CD8-positive, alpha-beta memory T cell (primary cell): Measurements from ENCODE around the gene SLC25A45. TPM values are rescaled to one million over a fixed set of nuclear protein-coding genes. Genes with fewer than 3 reads are reported as not detected.

Experiments used
- CTCF ChIA-PET: fragments of 350-600 bp; sonication (Branson Sonifier 250); formaldehyde crosslinking; loops from one replicate; lab custom pipeline; 2021; ENCODE audit warnings: antibody characterized with exemption; lab: Charles Lee
- POLR2A ChIA-PET: fragments of 350-600 bp; sonication (Branson Sonifier 250); formaldehyde crosslinking; loops from one replicate; lab custom pipeline; 2021; ENCODE audit warnings: antibody characterized with exemption; lab: Charles Lee
- DNase-seq, 5 donors: peaks; one replicate each; pipeline versions ENCODE4 v3.0.0 to v3.0.0-alpha.2; 2020 to 2022; ENCODE audit warnings: mixed read lengths in 1 of 5
- H3K27ac ChIP-seq: one replicate; pipeline ENCODE4 v1.7.0; 2013; ENCODE audit warnings: low read depth, mild to moderate bottlenecking, low read length, moderate library complexity
- H3K27me3 ChIP-seq: 2 replicates; pipeline ENCODE4 v1.7.0; 2013; ENCODE audit warnings: low read length, mild to moderate bottlenecking; ENCODE audit not compliant: insufficient read depth, poor library complexity, severe bottlenecking
- H3K36me3 ChIP-seq: 2 replicates; pipeline ENCODE4 v1.7.0; 2013; ENCODE audit warnings: mild to moderate bottlenecking, low read length, moderate library complexity; ENCODE audit not compliant: insufficient read depth
- H3K4me1 ChIP-seq: 2 replicates; pipeline ENCODE4 v1.7.0; 2013; ENCODE audit warnings: mild to moderate bottlenecking, low read length, moderate library complexity; ENCODE audit not compliant: insufficient read depth
- H3K4me3 ChIP-seq: 2 replicates; pipeline ENCODE4 v1.7.0; 2013; ENCODE audit warnings: mild to moderate bottlenecking, low read length
- H3K9me3 ChIP-seq: 2 replicates; pipeline ENCODE4 v1.7.0; 2013; ENCODE audit warnings: mild to moderate bottlenecking, low read length
- H3K27ac Mint-ChIP-seq, 8 donors: one replicate each; pipeline ENCODE4 v1.8.0; 2020 to 2021; ENCODE audit warnings: mixed read lengths in 8 of 8, mild to moderate bottlenecking in 6 of 8, inconsistent platforms in 3 of 8, moderate library complexity in 3 of 8
- H3K27me3 Mint-ChIP-seq, 2 donors: one replicate each; pipeline ENCODE4 v1.8.0; 2020 to 2021; ENCODE audit warnings: mixed read lengths in 2 of 2, mild to moderate bottlenecking in 1 of 2, moderate library complexity in 1 of 2
- H3K36me3 Mint-ChIP-seq, 3 donors: one replicate each; pipeline ENCODE4 v1.8.0; 2020 to 2021; ENCODE audit warnings: mixed read lengths in 3 of 3, inconsistent platforms in 1 of 3, mild to moderate bottlenecking in 1 of 3
- H3K4me1 Mint-ChIP-seq, 3 donors: one replicate each; pipeline ENCODE4 v1.8.0; 2020 to 2021; ENCODE audit warnings: mixed read lengths in 3 of 3, inconsistent platforms in 1 of 3, mild to moderate bottlenecking in 1 of 3
- H3K4me3 Mint-ChIP-seq, 7 donors: one replicate each; pipeline ENCODE4 v1.8.0; 2020 to 2021; ENCODE audit warnings: mixed read lengths in 7 of 7, mild to moderate bottlenecking in 6 of 7, moderate library complexity in 4 of 7, inconsistent platforms in 2 of 7
- H3K9me3 Mint-ChIP-seq, 5 donors: one replicate each; pipeline ENCODE4 v1.8.0; 2020 to 2022; ENCODE audit warnings: mixed read lengths in 5 of 5, mild to moderate bottlenecking in 3 of 5, moderate library complexity in 2 of 5, inconsistent platforms in 1 of 5
- polyA plus RNA-seq: library from polyadenylated mRNA; unstranded; fragments of 300-500 nt; fragmentation: Illumina TruSeq; gene quantifications from one replicate; pipeline ENCODE4 v1.2.3, GENCODE V29; 2021
- total RNA-seq, 2 experiments: library from RNA; stranded (reverse); gene quantifications; one replicate each; pipeline ENCODE4 v1.2.3, GENCODE V29; 2021

Gene SLC25A45
- total and polyA plus RNA-seq, 3 experiments from 2014 or later, result 13.3 to 14.6 (median 13.8) TPM

DNA sequence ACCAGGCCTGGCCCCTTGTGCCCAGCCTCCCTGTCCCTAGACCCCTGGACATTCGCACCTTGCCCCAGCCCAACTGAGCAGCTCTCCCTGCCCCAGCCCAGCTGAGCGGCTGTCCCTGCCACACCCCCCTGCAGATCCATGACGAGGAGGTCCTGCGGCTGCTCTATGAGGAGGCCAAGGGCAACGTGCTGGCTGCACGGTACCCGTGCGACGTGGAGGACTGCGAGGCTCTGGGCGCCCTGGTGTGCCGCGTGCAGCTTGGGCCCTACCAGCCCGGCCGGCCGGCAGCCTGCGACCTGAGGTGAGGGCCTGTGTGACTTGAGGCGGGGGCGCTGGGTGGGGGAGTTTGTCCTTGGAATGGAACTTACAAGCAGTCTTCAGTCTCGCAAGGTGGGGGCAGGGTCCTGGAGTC lies 11.7 kb upstream of the SLC25A45 start:
- ChIA-PET POLR2A (no interaction called here), CTCF (interaction anchor here (1.2 kb wide), 1 partner anchor 27 kb away, joined by 3 read pairs; no protein-coding TSS in a partner anchor)
- no peaks in the 10 kb centered on the region for H3K9me3 Mint-ChIP-seq

GRCh38 chr11:65393513-65394079 lies 11.2 kb upstream of the SLC25A45 start:
- Mint-ChIP-seq H3K4me3 (no peak overlapping the region), H3K27me3 (peaks cover 0 to 2% of the 10 kb centered on the region in 2 donors), H3K9me3 (no peaks in the 10 kb centered on the region), H3K27ac (peak overlapping the region in 1 of 8 donors; percentile 64), H3K36me3 (peaks cover 4 to 80% (median 4%) of the 10 kb centered on the region in 3 donors), H3K4me1 (peaks cover 13 to 42% (median 20%) of the 10 kb centered on the region in 3 donors)
- CTCF ChIA-PET, result interaction anchor here (1.2 kb wide), 1 partner anchor 27 kb away, joined by 3 read pairs; no protein-coding TSS in a partner anchor
- Histone ChIP-seq H3K36me3 (peaks cover 4% of the 10 kb centered on the region), H3K4me3 (no peak overlapping the region), H3K4me1 (peaks cover 25% of the 10 kb centered on the region), H3K9me3 (no peaks in the 10 kb centered on the region), H3K27me3 (no peaks in the 10 kb centered on the region), H3K27ac (no peak overlapping the region)
- POLR2A ChIA-PET, result no interaction called here
- no peak for DNase-seq

More for the DNA sequence above, 11.7 kb upstream of the SLC25A45 start:
- Mint-ChIP-seq H3K4me3 (no peak overlapping the region), H3K4me1 (peaks cover 8 to 36% (median 15%) of the 10 kb centered on the region in 3 donors), H3K27me3 (peaks cover 0 to 2% of the 10 kb centered on the region in 2 donors), H3K36me3 (peaks cover 4 to 78% (median 4%) of the 10 kb centered on the region in 3 donors), H3K27ac (no peak overlapping the region)
- H3K27ac ChIP-seq, result no peak overlapping the region
- no peaks in the 10 kb centered on the region for H3K27me3 ChIP-seq
- H3K9me3 ChIP-seq, result no peaks in the 10 kb centered on the region
- DNase-seq, result no peak
- H3K36me3 ChIP-seq, result peaks cover 4% of the 10 kb centered on the region
- H3K4me1 ChIP-seq, result peaks cover 20% of the 10 kb centered on the region
- no peak overlapping the region for H3K4me3 ChIP-seq

DNA sequence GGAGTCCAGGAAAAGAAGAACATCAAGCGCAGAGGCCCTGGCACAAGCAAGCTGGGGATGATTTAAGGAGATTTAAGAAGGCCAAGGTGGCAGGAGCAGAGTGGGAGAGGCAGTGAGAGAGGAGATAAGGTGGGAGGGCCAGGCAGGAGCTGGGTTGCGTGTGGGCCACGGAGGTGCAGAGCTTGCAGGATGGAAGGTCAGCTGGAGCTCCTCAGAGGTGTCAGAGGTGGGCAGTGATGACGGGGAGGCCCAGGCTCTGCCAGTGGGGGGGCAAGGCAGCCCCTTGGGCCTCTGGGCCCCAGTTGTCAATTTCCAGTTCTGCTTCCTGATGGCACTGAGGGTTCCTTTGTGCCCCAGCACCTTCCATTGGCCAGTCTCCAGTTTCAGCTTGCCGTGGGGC lies 10.5 kb upstream of the SLC25A45 start:
- Mint-ChIP-seq H3K9me3 (no peaks in the 10 kb centered on the region), H3K36me3 (peaks cover 4 to 79% (median 4%) of the 10 kb centered on the region in 3 donors), H3K4me1 (peaks cover 20 to 49% (median 27%) of the 10 kb centered on the region in 3 donors), H3K4me3 (peak overlapping the region in 1 of 7 donors; percentile 65), H3K27me3 (peaks cover 0 to 2% of the 10 kb centered on the region in 2 donors), H3K27ac (peak overlapping the region in 3 of 8 donors; percentile 23 to 64 (median 27))
- no peak overlapping the region for H3K27ac ChIP-seq
- H3K36me3 ChIP-seq, result peaks cover 4% of the 10 kb centered on the region
- no peak overlapping the region for H3K4me3 ChIP-seq
- H3K9me3 ChIP-seq, result no peaks in the 10 kb centered on the region
- peaks cover 32% of the 10 kb centered on the region for H3K4me1 ChIP-seq
- ChIA-PET CTCF (interaction anchor here (1.2 kb wide), 1 partner anchor 26 kb away, joined by 3 read pairs; no protein-coding TSS in a partner anchor), POLR2A (no interaction called here)
- no peak for DNase-seq
- H3K27me3 ChIP-seq, result no peaks in the 10 kb centered on the region

DNA sequence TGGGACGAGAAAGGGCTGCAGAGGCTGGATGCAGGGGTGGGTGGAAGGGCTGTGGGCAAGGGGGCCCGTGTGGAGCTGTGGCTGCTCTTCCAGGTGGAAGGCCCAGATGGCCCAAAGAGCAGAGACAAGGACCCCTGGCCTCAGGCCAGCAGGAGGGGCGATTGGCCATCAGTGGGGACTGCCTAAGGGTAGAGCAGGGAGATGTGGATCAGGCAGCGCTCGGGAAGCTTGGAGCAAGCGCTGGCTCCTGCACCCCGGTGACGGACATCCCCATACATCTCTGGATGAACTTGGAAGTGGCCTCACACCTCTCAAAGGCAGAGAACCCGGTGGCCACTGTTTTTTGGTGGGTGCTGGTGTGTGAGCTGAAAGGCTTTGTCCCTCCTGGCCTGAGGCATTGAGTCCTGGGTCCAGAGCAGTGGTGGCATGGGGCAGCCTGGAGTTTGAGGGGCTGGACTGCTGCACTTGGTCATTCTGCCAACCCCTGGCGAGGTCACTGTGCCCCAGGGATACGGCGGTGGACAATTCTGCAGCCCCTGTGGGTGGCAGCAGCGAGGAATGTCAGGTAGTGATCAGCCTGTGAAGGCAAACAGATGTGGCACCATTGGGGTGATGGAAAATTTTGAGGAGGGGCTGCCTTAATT lies 9.9 kb upstream of the SLC25A45 start:
- Mint-ChIP-seq H3K9me3 (no peaks in the 10 kb centered on the region), H3K27ac (peak overlapping the region in 4 of 8 donors; percentile 23 to 64 (median 56)), H3K36me3 (peaks cover 1 to 76% (median 3%) of the 10 kb centered on the region in 3 donors), H3K4me1 (peaks cover 23 to 50% (median 26%) of the 10 kb centered on the region in 3 donors), H3K4me3 (peak overlapping the region in 1 of 7 donors; percentile 65), H3K27me3 (peaks cover 0 to 2% of the 10 kb centered on the region in 2 donors)
- Histone ChIP-seq H3K36me3 (peaks cover 4% of the 10 kb centered on the region), H3K4me1 (peaks cover 38% of the 10 kb centered on the region), H3K4me3 (no peak overlapping the region), H3K27me3 (no peaks in the 10 kb centered on the region), H3K27ac (no peak overlapping the region), H3K9me3 (no peaks in the 10 kb centered on the region)
- POLR2A ChIA-PET, result no interaction called here
- CTCF ChIA-PET, result no interaction called here
- no peak for DNase-seq

- peaks cover 0 to 70% (median 0%) of the 10 kb centered on the region in 3 donors for H3K36me3 Mint-ChIP-seq
- peaks cover 0 to 2% of the 10 kb centered on the region in 2 donors for H3K27me3 Mint-ChIP-seq
- DNase-seq, result no peak
- ChIA-PET CTCF (interaction anchor here (1.5 kb wide), 1 partner anchor 116 kb away, joined by 3 read pairs; no protein-coding TSS in a partner anchor), POLR2A (interaction anchor here (0.6 to 0.9 kb wide), 4 partner anchors 11 to 108 kb away, joined by 3 to 6 read pairs (median 4); partner anchors contain the start of gene MALAT1)
- H3K27me3 ChIP-seq, result no peaks in the 10 kb centered on the region
- H3K9me3 Mint-ChIP-seq, result no peaks in the 10 kb centered on the region
- no peak overlapping the region for H3K4me3 ChIP-seq
- peaks cover 4% of the 10 kb centered on the region for H3K36me3 ChIP-seq
- H3K4me1 Mint-ChIP-seq, result peaks cover 32 to 58% (median 34%) of the 10 kb centered on the region in 3 donors
- H3K27ac Mint-ChIP-seq, result peak overlapping the region in 2 of 8 donors; percentile 74 to 88
- peak overlapping the region in 1 of 7 donors; percentile 66 for H3K4me3 Mint-ChIP-seq
- peaks cover 45% of the 10 kb centered on the region for H3K4me1 ChIP-seq
- no peak overlapping the region for H3K27ac ChIP-seq
- no peaks in the 10 kb centered on the region for H3K9me3 ChIP-seq
These were observed 8.6 kb upstream of the SLC25A45 start for GRCh38 chr11:65390996-65391395.

GRCh38 chr11:65390099-65390941 lies 7.9 kb upstream of the SLC25A45 start:
- Mint-ChIP-seq H3K9me3 (no peaks in the 10 kb centered on the region), H3K4me1 (peaks cover 39 to 63% (median 39%) of the 10 kb centered on the region in 3 donors), H3K36me3 (peaks cover 0 to 64% (median 0%) of the 10 kb centered on the region in 3 donors), H3K4me3 (peak overlapping the region in 4 of 7 donors; percentile 8 to 66 (median 48)), H3K27ac (peak overlapping the region in 6 of 8 donors; percentile 19 to 88 (median 48)), H3K27me3 (peaks cover 0 to 2% of the 10 kb centered on the region in 2 donors)
- no peak overlapping the region for H3K27ac ChIP-seq
- ChIA-PET CTCF (interaction anchor here (1.1 to 1.5 kb wide), 2 partner anchors 107 to 117 kb away, joined by 3 read pairs; no protein-coding TSS in a partner anchor), POLR2A (interaction anchor here (0.6 to 0.9 kb wide), 5 partner anchors 10 to 108 kb away, joined by 3 to 6 read pairs (median 3); partner anchors contain the start of gene MALAT1)
- no peak for DNase-seq
- peaks cover 51% of the 10 kb centered on the region for H3K4me1 ChIP-seq
- no peak overlapping the region for H3K4me3 ChIP-seq
- H3K9me3 ChIP-seq, result no peaks in the 10 kb centered on the region
- peaks cover 4% of the 10 kb centered on the region for H3K36me3 ChIP-seq
- H3K27me3 ChIP-seq, result no peaks in the 10 kb centered on the region

DNA sequence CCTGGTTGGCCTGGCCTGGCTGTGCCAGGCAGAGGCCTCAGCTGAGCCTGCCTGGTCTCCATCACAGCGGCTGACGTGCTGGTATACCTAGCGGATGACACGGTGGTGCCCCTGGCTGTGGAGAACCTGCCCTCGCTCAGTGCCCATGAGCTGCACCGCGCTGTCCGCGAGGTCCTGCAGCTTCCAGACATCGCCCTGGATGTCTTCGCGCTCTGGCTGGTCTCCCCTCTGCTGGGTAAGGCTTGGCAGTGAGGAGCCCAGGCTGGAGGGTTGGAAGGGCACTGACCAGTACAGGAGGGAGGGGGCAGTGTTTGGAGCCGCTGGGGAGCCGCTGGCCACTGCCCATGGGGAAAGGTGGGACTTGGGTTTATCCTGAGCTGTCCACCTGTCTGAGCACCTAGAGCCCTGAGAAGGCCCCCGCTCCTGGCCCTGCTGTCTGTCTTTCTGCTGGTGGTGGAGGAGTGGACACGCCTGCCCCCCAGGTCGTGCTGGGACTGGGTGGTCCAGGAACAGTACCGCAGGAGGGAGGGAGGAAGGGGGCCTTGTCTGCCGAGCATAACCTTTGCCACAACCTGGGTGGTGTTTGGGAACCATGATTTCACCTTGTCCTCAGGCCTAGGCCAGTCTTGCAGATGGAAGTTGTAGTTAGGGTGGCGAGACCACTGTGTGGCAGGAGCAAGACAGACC lies 7.0 kb upstream of the SLC25A45 start:
- Histone ChIP-seq H3K36me3 (peaks cover 4% of the 10 kb centered on the region), H3K9me3 (no peaks in the 10 kb centered on the region), H3K27ac (no peak overlapping the region), H3K4me3 (no peak overlapping the region), H3K27me3 (no peaks in the 10 kb centered on the region), H3K4me1 (peaks cover 60% of the 10 kb centered on the region)
- no peak for DNase-seq
- CTCF ChIA-PET, result interaction anchor here (1.1 to 1.5 kb wide), 2 partner anchors 108 to 118 kb away, joined by 3 read pairs; no protein-coding TSS in a partner anchor
- Mint-ChIP-seq H3K27ac (peak overlapping the region; percentile 46 to 93 (median 57)), H3K36me3 (peaks cover 0 to 56% (median 0%) of the 10 kb centered on the region in 3 donors), H3K4me3 (peak overlapping the region in 6 of 7 donors; percentile 24 to 90 (median 60)), H3K27me3 (peaks cover 0 to 2% of the 10 kb centered on the region in 2 donors), H3K4me1 (peaks cover 48 to 72% (median 48%) of the 10 kb centered on the region in 3 donors), H3K9me3 (no peaks in the 10 kb centered on the region)
- POLR2A ChIA-PET, result interaction anchor here (0.6 to 1.0 kb wide), 3 partner anchors 11 to 120 kb away, joined by 3 to 4 read pairs (median 3); no protein-coding TSS in a partner anchor
